ENCODE results near the gene MRPS18B.
A peak's percentile ranks its signal among the peaks of the same experiment; 100 is the strongest.

The MRPS18B gene

GRCh38 chr6:30672445-30673253 lies 55.0 kb downstream of the MRPS18B start, which contains the start of gene DHX16:
TSS of gene DHX16 (minus strand) at chr6:30673006. CDS start at chr6:30672841, 165 bp downstream.
- Histone ChIP-seq H3K9ac (ENCODE audit: low read length) (peak within 1 kb of the TSS; percentile 79), H3K27me3 (ENCODE audit: insufficient read depth, low read length) (no peaks in the 10 kb centered on the region), H2AFZ (ENCODE audit: low read length) (0 out of 2 replicates have a peak within 1 kb of the TSS, but pooled peaks have one; percentile 75), H3K9me2 (ENCODE audit: low read depth, low read length) (no peaks in the 10 kb centered on the region), H3K27ac (ENCODE audit: low read depth, low read length, poor library complexity, severe bottlenecking) (peak within 1 kb of the TSS; percentile 13), H3K9me3 (ENCODE audit: low read length) (no peaks in the 10 kb centered on the region), H3K4me2 (ENCODE audit: low read length) (peak within 1 kb of the TSS; percentile 69), H3K4me1 (ENCODE audit: insufficient read depth, low read length, severe bottlenecking) (peaks cover 20% of the 10 kb centered on the region), H3K4me3 (ENCODE audit: low read depth, low read length, poor library complexity, severe bottlenecking) (peak within 1 kb of the TSS; percentile 81), H3K79me2 (ENCODE audit: insufficient read depth, low read length) (peaks cover 10% of the 10 kb centered on the region; the same call in 1 of the 2 replicates), H3F3A (ENCODE audit: insufficient read depth, low read length) (peaks cover 4% of the 10 kb centered on the region; the same call in 1 of the 2 replicates), H3K36me3 (ENCODE audit: insufficient read depth, low read length) (peaks cover 34% of the 10 kb centered on the region), H4K20me1 (ENCODE audit: insufficient read depth, low read length) (no peaks in the 10 kb centered on the region)
- TF ChIP-seq EZH2 (IDR thresholded peaks at IDR 0.05; ENCODE audit: borderline replicate concordance, low read length) (no peak), CTCF (IDR thresholded peaks at IDR 0.05; ENCODE audit: low read length) (peak; percentile 96)

All from OCI-LY1 (cell line).